ENCODE data around the gene CMTM7. TPM values are rescaled to one million over a fixed set of nuclear protein-coding genes. Genes with fewer than 3 reads are reported as not detected.

Gene CMTM7
- total and polyA plus RNA-seq, 2 of the 8 experiments (the other 6 are each of a cell fraction or from before 2014, with no cell fraction given) = 33.3 to 65.8 TPM

DNA sequence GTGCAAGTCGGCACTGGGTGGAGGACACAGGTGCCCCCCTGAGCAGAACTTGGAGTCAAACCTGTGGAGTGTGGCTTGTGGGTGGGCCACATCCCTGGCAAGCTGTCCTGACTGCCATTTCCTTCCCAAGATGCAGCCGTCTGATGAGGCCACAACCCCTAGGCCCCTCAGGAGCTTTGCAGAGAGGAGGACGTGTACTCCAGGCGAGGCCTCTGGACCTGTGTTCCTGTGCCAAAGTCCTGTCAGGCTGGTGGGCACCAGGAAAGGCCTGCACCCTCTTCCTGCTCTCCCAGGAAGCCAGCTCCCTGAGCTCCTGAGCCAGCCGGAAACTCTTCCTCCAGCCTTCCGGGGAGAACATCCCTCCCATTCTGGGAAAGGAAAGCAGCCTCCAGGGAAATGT, 62.5 kb downstream of the CMTM7 start:
- Histone ChIP-seq H4K91ac (replicated peaks; ENCODE audit: insufficient read length, low read length) (no peak overlapping the region), H3K23ac (ENCODE audit: insufficient read length) (no peak overlapping the region), H3K27ac (ENCODE audit: low read depth, low read length) (0 out of 2 replicates have a peak overlapping the region, but pooled peaks have one; percentile 7), H3K14ac (ENCODE audit: insufficient read length) (no peak overlapping the region), H2BK20ac (ENCODE audit: low read length) (no peak overlapping the region), H3K9ac (replicated peaks in 1 of 4; ENCODE audit: extremely low read depth in 1 of 4, low read depth in 3 of 4, low read length in 3 of 4) (no peak overlapping the region), H4K8ac (ENCODE audit: extremely low read depth, insufficient read depth, low read length) (no peak overlapping the region), H3K18ac (ENCODE audit: extremely low read depth, low read length) (no peak overlapping the region), H3K23me2 (ENCODE audit: low read depth, low read length) (no peaks in the 10 kb centered on the region), H3K4ac (replicated peaks; ENCODE audit: insufficient read length, low read depth, low read length) (no peak overlapping the region), H3K9me3 (ENCODE audit: insufficient read depth in 2 of 2, low read depth in 1 of 2, low read length in 1 of 2) (no peaks in the 10 kb centered on the region), H2BK120ac (replicated peaks; ENCODE audit: low read depth, low read length) (no peak overlapping the region), H4K20me1 (replicated peaks in 1 of 2; ENCODE audit: control insufficient read depth in 1 of 2, insufficient read depth in 2 of 2, low read length in 2 of 2) (no peaks in the 10 kb centered on the region), H2BK12ac (ENCODE audit: low read depth, low read length) (no peak overlapping the region; the same call in 1 of the 2 replicates), H2AK5ac (ENCODE audit: low read depth, low read length) (no peak overlapping the region), H3K27me3 (replicated peaks in 1 of 4; ENCODE audit: control insufficient read depth in 3 of 4, extremely low read depth in 1 of 4, insufficient read depth in 3 of 4, low read length in 3 of 4) (no peaks in the 10 kb centered on the region), H3K36me3 (ENCODE audit: control insufficient read depth in 2 of 4, insufficient read depth in 4 of 4, low read length in 3 of 4) (peaks cover 0 to 6% (median 0%) of the 10 kb centered on the region in 4 experiments; a peak in 2 of 8 replicates), H3K56ac (replicated peaks; ENCODE audit: insufficient read length, low read depth, low read length) (no peak overlapping the region), H3K4me2 (ENCODE audit: insufficient read depth in 1 of 2, low read depth in 2 of 2, low read length in 2 of 2) (no peak overlapping the region), H3K79me2 (ENCODE audit: control insufficient read depth in 1 of 2, insufficient read depth in 2 of 2, low read length in 2 of 2) (no peaks in the 10 kb centered on the region), H2BK15ac (ENCODE audit: low read length) (0 out of 2 replicates have a peak overlapping the region, but pooled peaks have one; percentile 36), H2BK5ac (ENCODE audit: low read depth, low read length) (no peak overlapping the region), H3K79me1 (ENCODE audit: low read depth, low read length) (no peaks in the 10 kb centered on the region), H2AFZ (ENCODE audit: low read length) (no peak overlapping the region), H3K4me1 (replicated peaks in 1 of 4; ENCODE audit: control insufficient read depth in 3 of 4, insufficient read depth in 4 of 4, low read length in 3 of 4) (peaks cover 0 to 8% (median 4%) of the 10 kb centered on the region in 4 experiments; a peak in 4 of 7 replicates), H3K4me3 (ENCODE audit: extremely low read depth in 1 of 4, insufficient read depth in 2 of 4, low read depth in 3 of 4, low read length in 4 of 4) (no peak overlapping the region), H4K5ac (ENCODE audit: insufficient read length, low read depth, low read length) (no peak overlapping the region)
- DNase-seq (ENCODE audit: low read depth in 1 of 2, low spot score in 2 of 2) (no peak), FAIRE-seq (no peak)
- TF ChIP-seq PHF8 (conservative IDR thresholded peaks at IDR 0.05; ENCODE audit: low read depth, low read length) = no peak
- no peak for TF ChIP-seq RAD21 (IDR thresholded peaks at IDR 0.05 in 1 of 2, conservative IDR thresholded peaks at IDR 0.05 in 1 of 2; ENCODE audit: low read depth in 2 of 2, low read length in 2 of 2)
- no peak for TF ChIP-seq NRF1 (IDR thresholded peaks at IDR 0.05; ENCODE audit: low read depth, low read length)
- TF ChIP-seq, protein P1, sequence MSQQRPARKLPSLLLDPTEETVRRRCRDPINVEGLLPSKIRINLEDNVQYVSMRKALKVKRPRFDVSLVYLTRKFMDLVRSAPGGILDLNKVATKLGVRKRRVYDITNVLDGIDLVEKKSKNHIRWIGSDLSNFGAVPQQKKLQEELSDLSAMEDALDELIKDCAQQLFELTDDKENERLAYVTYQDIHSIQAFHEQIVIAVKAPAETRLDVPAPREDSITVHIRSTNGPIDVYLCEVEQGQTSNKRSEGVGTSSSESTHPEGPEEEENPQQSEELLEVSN (IDR thresholded peaks at IDR 0.05) = no peak
- TF ChIP-seq TEAD4 (IDR thresholded peaks at IDR 0.05; ENCODE audit: low read depth, low read length) = no peak
- TF ChIP-seq, protein P2, sequence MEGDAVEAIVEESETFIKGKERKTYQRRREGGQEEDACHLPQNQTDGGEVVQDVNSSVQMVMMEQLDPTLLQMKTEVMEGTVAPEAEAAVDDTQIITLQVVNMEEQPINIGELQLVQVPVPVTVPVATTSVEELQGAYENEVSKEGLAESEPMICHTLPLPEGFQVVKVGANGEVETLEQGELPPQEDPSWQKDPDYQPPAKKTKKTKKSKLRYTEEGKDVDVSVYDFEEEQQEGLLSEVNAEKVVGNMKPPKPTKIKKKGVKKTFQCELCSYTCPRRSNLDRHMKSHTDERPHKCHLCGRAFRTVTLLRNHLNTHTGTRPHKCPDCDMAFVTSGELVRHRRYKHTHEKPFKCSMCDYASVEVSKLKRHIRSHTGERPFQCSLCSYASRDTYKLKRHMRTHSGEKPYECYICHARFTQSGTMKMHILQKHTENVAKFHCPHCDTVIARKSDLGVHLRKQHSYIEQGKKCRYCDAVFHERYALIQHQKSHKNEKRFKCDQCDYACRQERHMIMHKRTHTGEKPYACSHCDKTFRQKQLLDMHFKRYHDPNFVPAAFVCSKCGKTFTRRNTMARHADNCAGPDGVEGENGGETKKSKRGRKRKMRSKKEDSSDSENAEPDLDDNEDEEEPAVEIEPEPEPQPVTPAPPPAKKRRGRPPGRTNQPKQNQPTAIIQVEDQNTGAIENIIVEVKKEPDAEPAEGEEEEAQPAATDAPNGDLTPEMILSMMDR (IDR thresholded peaks at IDR 0.05; ENCODE audit: control extremely low read depth in 1 of 3, insufficient read depth in 1 of 3, low read depth in 1 of 3, low read length in 3 of 3) = no peak
- 80% methylated on average over 6 of the region's 6 CpGs; no CpG with 5 or more reads in 1 of the 2 experiments for WGBS, 2 experiments (ENCODE audit: extremely low coverage in 1 of 2, insufficient coverage in 1 of 2, insufficient read length in 1 of 2, insufficient replicate concordance in 2 of 2, low coverage in 1 of 2, low lambda C conversion rate in 2 of 2, missing lambda C conversion rate in 1 of 2)
- ChIA-PET CTCF (ENCODE audit: partially characterized antibody) (interaction anchor here (0.8 to 3.8 kb wide), 8 partner anchors 8 to 120 kb away, joined by 3 to 23 read pairs (median 3); partner anchors contain the start of gene CMTM7), POLR2A (ENCODE audit: partially characterized antibody) (interaction anchor here (0.6 kb wide), 1 partner anchor 38 kb away, joined by 3 read pairs; no protein-coding TSS in a partner anchor)
